Effector memory CD4-positive, alpha-beta T cell (primary cell): ENCODE measurements around the gene RPL10A.

Experiments
- DNase-seq, 3 donors: peaks; one replicate each; pipeline ENCODE4 v3.0.0-alpha.2; 2020
- H3K27ac ChIP-seq: 2 replicates; pipeline ENCODE4 v1.7.0; 2013; ENCODE audit warnings: mild to moderate bottlenecking, low read length, moderate library complexity; ENCODE audit not compliant: insufficient read depth, poor library complexity, severe bottlenecking
- H3K27me3 ChIP-seq: replicated peaks from 2 replicates; pipeline ENCODE4 v1.7.0; 2013; ENCODE audit warnings: mild to moderate bottlenecking, low read length; ENCODE audit not compliant: insufficient read depth, control insufficient read depth, poor library complexity, severe bottlenecking
- H3K36me3 ChIP-seq: 2 replicates; pipeline ENCODE4 v1.7.0; 2013; ENCODE audit warnings: mild to moderate bottlenecking, low read length, moderate library complexity; ENCODE audit not compliant: control insufficient read depth, insufficient read depth
- H3K4me1 ChIP-seq: 2 replicates; pipeline ENCODE4 v1.7.0; 2013; ENCODE audit warnings: low read length, mild to moderate bottlenecking; ENCODE audit not compliant: control insufficient read depth, insufficient read depth, poor library complexity, severe bottlenecking
- H3K4me3 ChIP-seq: 2 replicates; pipeline ENCODE4 v1.7.0; 2013; ENCODE audit warnings: low read length, low read depth, mild to moderate bottlenecking; ENCODE audit not compliant: insufficient read depth, poor library complexity, severe bottlenecking
- H3K9me3 ChIP-seq: 2 replicates; pipeline ENCODE4 v1.7.0; 2013; ENCODE audit warnings: mild to moderate bottlenecking, low read length, moderate library complexity; ENCODE audit not compliant: control insufficient read depth
- total RNA-seq, 3 donors: gene quantifications; one replicate each; lab custom pipeline; 2026; lab: John Stamatoyannopoulos, UW

Gene RPL10A
- total RNA-seq, result 758 to 943 (median 870) reads per million in 3 donors

DNA sequence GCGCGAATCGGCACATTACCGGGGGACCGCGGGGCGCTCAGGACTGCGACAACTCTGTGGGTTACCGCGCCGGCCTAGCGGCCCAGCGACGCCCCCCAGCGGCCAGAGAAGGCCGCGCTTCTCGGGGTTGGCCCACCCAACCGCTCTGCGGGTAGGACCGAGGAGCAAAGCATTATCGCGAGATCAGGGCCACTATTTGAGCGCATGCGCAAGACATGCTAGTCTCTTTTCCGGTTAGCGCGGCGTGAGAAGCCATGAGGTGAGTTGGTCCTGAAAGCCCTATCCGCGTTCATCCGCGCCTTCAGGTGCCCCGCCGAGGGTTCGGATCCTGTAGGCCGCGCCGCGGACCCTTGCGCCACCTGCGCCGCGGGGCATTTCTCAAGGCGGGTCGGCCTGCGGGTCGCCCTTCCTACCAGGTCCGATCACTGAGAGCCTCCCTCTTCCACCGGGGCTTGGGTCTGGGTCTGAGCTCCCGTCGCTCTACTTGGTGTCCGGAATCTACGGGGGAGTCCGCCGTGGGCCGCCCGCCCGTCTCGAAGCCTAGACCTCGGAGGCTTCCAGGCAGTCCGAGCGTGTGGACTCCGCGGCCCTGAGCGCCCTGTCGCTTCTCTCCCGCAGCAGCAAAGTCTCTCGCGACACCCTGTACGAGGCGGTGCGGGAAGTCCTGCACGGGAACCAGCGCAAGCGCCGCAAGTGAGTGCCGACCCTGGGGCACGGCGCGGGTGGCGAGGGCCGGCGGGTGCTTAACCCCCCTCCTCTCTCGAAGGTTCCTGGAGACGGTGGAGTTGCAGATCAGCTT lies at the start of gene RPL10A:
TSS of gene RPL10A (plus strand) at position 221 of the 799 bp plus-strand sequence. CDS start at position 255, 34 bp downstream.
- peak within 1 kb of the TSS; percentile 72 for H3K4me3 ChIP-seq
- DNase-seq, result peak; percentile 91 to 94 (median 93)

DNA sequence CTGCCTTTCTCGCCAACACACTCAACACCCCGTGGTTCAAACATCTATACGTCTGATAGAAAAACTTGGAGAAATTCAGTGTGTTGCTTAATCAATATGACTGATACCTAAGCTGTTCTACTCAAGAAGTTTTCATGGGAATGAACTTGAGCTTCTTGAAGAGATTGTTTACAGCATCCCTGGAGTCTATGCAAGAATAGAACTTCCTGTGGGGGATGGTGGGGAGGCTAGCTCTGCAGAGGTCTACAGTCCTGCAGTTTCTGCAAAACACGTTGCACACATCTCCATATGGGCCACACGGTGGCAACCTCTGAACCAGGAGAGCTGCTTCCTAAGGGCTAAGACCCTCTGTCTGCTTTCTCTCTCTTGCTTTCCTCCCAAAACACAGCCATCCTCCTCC lies 48.8 kb upstream of the RPL10A start:
- H3K27me3 ChIP-seq, result no peaks in the 10 kb centered on the region
- H3K27ac ChIP-seq, result no peak overlapping the region
- H3K4me1 ChIP-seq, result peaks cover 13% of the 10 kb centered on the region
- no peak for DNase-seq
- H3K9me3 ChIP-seq, result no peaks in the 10 kb centered on the region
- H3K4me3 ChIP-seq, result no peak overlapping the region
- peaks cover 35% of the 10 kb centered on the region for H3K36me3 ChIP-seq

More for the DNA sequence above, at the start of gene RPL10A:
- peaks cover 23% of the 10 kb centered on the region for H3K36me3 ChIP-seq
- H3K27ac ChIP-seq, result peak within 1 kb of the TSS; percentile 86
- H3K4me1 ChIP-seq, result peaks cover 19% of the 10 kb centered on the region
- no peaks in the 10 kb centered on the region for H3K9me3 ChIP-seq
- H3K27me3 ChIP-seq, result no peaks in the 10 kb centered on the region

DNA sequence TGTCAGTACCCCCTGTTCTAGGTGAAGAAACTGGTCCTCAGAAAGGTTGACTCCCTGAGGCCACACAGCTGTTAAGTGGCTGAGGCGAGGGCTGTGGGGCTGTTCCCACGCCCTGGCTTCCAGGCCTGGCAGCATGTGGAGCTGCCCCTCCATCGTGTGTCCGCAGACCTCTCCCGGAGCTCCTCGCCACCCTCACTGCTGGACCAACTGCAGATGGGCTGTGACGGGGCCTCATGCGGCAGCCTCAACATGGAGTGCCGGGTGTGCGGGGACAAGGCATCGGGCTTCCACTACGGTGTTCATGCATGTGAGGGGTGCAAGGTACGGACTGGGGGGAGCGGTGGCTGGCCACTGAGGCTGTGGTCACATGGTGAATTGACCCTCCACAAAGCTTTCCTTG lies 48.2 kb upstream of the RPL10A start:
- peaks cover 13% of the 10 kb centered on the region for H3K4me1 ChIP-seq
- no peaks in the 10 kb centered on the region for H3K27me3 ChIP-seq
- DNase-seq, result no peak
- H3K9me3 ChIP-seq, result no peaks in the 10 kb centered on the region
- H3K36me3 ChIP-seq, result peaks cover 40% of the 10 kb centered on the region
- no peak overlapping the region for H3K4me3 ChIP-seq
- no peak overlapping the region for H3K27ac ChIP-seq

DNA sequence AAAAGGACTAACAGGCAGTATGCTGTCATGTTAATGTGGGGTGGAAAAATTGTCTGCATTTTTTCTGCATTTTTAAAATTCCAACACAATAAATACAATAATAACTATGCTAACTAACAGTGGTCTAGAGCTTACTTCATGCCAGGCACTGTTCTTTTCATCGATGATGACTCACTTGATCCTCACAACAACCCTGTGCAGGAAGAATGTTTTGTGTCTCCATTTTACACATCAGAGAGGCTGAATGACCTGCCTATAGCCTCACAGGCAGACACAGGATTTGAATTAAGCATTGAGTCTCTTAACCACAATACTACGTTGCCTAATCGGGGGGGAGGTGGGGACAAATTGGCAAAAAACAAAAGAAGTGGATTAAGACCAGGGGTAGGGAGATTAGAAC lies 42.9 kb upstream of the RPL10A start:
- Histone ChIP-seq H3K36me3 (peaks cover 44% of the 10 kb centered on the region), H3K27ac (no peak overlapping the region), H3K27me3 (no peaks in the 10 kb centered on the region), H3K4me3 (no peak overlapping the region), H3K4me1 (no peaks in the 10 kb centered on the region), H3K9me3 (peaks cover 4% of the 10 kb centered on the region)
- DNase-seq, result no peak

DNA sequence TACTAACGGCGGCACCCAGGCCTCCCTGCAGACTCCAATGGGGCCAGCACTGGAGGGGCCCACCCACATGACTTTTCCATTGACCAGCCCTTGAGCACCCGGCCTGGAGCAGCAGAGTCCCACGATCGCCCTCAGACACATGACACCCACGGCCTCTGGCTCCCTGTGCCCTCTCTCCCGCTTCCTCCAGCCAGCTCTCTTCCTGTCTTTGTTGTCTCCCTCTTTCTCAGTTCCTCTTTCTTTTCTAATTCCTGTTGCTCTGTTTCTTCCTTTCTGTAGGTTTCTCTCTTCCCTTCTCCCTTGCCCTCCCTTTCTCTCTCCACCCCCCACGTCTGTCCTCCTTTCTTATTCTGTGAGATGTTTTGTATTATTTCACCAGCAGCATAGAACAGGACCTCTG lies 42.1 kb upstream of the RPL10A start:
- peaks cover 41% of the 10 kb centered on the region for H3K36me3 ChIP-seq
- no peak overlapping the region for H3K27ac ChIP-seq
- no peak for DNase-seq
- no peaks in the 10 kb centered on the region for H3K4me1 ChIP-seq
- no peaks in the 10 kb centered on the region for H3K27me3 ChIP-seq
- no peak overlapping the region for H3K4me3 ChIP-seq
- H3K9me3 ChIP-seq, result peaks cover 4% of the 10 kb centered on the region

DNA sequence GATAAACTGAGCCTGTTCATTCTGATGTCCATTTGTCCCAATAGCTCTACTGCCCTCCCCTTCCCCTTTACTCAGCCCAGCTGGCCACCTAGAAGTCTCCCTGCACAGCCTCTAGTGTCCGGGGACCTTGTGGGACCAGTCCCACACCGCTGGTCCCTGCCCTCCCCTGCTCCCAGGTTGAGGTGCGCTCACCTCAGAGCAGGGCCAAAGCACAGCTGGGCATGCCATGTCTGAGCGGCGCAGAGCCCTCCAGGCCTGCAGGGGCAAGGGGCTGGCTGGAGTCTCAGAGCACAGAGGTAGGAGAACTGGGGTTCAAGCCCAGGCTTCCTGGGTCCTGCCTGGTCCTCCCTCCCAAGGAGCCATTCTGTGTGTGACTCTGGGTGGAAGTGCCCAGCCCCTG lies 40.8 kb upstream of the RPL10A start:
- no peaks in the 10 kb centered on the region for H3K4me1 ChIP-seq
- no peak overlapping the region for H3K4me3 ChIP-seq
- H3K36me3 ChIP-seq, result peaks cover 32% of the 10 kb centered on the region
- peaks cover 4% of the 10 kb centered on the region for H3K9me3 ChIP-seq
- H3K27me3 ChIP-seq, result no peaks in the 10 kb centered on the region
- H3K27ac ChIP-seq, result no peak overlapping the region
- no peak for DNase-seq

DNA sequence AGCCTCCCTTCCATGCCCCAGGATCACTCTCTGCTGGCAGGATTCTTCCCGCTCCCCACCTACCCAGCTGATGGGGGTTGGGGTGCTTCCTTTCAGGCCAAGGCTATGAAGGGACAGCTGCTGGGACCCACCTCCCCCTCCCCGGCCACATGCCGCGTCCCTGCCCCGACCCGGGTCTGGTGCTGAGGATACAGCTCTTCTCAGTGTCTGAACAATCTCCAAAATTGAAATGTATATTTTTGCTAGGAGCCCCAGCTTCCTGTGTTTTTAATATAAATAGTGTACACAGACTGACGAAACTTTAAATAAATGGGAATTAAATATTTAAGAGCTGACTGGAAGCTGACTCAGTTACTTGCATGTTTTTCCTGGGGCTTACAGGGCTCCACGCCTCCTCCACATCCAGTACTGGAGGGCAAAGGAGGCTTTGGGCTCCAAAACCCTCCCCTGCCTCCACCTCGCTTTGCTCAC lies 40.3 kb upstream of the RPL10A start:
- Histone ChIP-seq H3K36me3 (peaks cover 30% of the 10 kb centered on the region), H3K9me3 (peaks cover 4% of the 10 kb centered on the region), H3K27ac (no peak overlapping the region), H3K27me3 (no peaks in the 10 kb centered on the region), H3K4me1 (no peaks in the 10 kb centered on the region), H3K4me3 (no peak overlapping the region)
- no peak for DNase-seq

DNA sequence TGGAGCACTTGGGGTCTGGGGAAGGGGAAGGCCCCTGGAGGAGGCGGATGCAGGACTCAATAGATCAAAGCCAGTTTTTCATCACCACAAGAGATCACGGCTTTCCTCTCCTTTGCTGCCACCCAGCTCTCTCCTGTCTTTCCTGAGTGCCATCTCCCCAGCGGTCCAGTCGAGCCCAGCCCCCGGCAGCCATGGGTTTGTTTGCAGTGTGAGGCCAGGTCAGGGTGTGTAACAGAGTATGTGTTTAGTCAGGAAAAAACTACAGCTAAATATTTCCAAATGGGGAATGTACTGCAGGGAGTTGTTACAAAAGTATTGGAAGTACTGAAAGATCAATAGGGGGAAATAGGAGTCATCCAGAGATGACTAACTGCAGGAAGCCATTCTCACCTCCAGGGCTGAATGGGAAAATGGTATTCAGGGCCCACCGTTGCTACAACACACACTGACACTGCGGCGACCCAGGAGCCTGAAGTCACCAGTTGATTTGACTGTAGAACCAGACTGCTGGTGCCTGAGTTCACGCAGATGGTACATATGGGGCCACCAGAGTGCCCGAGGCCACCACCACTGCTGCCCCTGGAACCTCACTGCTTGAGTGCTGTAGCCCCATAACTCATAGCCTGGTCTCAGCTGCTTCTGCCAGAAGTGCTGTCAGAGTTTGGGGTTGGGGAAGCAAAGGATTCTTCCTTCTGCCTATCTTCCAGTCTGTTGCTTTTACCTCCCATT lies 39.6 kb upstream of the RPL10A start:
- H3K4me3 ChIP-seq, result no peak overlapping the region

DNA sequence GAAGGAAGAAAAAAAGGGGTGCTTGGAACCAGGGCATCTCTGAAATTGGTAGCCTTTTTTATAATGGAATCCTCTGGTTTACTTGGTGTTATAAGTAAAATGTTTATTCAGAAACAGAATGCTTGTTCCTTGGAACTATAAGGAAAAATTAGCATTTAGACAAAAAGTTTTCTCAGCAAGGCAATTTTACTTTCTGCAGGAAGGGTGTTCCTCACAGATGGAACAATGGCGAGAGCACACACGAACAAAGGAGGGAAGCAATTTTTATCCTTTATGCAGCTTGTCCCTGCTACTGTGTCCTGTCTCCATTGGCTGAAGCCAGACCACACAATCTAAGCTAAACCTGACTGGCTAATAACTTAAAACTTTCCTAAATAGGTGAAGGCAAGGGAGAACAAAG lies 38.7 kb upstream of the RPL10A start:
- Histone ChIP-seq H3K4me3 (no peak overlapping the region), H3K4me1 (no peaks in the 10 kb centered on the region), H3K9me3 (peaks cover 4% of the 10 kb centered on the region), H3K36me3 (peaks cover 21% of the 10 kb centered on the region), H3K27ac (no peak overlapping the region), H3K27me3 (no peaks in the 10 kb centered on the region)
- no peak for DNase-seq

More for the DNA sequence above, 39.6 kb upstream of the RPL10A start:
- no peak for DNase-seq
- Histone ChIP-seq H3K36me3 (peaks cover 30% of the 10 kb centered on the region), H3K4me1 (no peaks in the 10 kb centered on the region), H3K9me3 (peaks cover 4% of the 10 kb centered on the region), H3K27ac (no peak overlapping the region), H3K27me3 (no peaks in the 10 kb centered on the region)

DNA sequence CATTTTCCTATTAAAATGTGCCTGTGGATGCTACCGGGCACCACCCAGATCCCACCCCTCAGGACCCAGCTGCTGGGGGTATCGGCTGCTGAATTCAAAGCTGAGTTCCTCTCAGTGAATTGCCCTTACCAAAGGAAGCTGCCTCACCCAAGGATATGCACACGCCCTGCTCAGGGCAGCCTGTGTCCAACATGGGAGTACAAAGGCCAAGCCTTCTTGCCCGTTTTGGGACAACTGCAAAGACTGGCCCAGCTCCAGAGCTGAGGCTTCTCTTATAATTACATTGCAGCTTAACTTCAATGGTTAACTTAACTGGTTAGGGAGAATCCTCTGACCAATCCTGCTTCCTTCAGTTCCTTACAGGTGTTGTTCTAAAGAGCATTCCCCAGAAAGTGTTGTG lies 35.9 kb upstream of the RPL10A start:
- Histone ChIP-seq H3K4me1 (no peaks in the 10 kb centered on the region), H3K27ac (no peak overlapping the region), H3K27me3 (no peaks in the 10 kb centered on the region), H3K4me3 (no peak overlapping the region), H3K36me3 (no peaks in the 10 kb centered on the region), H3K9me3 (peaks cover 4% of the 10 kb centered on the region)
- no peak for DNase-seq
